Stomach (tissue), 9 donors: ENCODE results near the gene MS4A2. TPM values are rescaled to one million over a fixed set of nuclear protein-coding genes. Genes with fewer than 3 reads are reported as not detected.
"Not testable (repeated sequence)": the region's sequence is repeated elsewhere in the genome, so short reads cannot be mapped to it uniquely, and the experiment has no call there.

Experiments used
- DNase-seq, 2 donors: peaks; one replicate each; pipeline versions ENCODE4 v3.0.0 to v3.0.0-alpha.2; 2013 to 2019
- H3K27ac ChIP-seq, 5 donors: fragments of 200-600 bp in 4 of 5; sonication (generic) in 4 of 5; one replicate each; pipeline ENCODE4 v1.5.1; 2013 to 2019; ENCODE audit warnings: mild to moderate bottlenecking in 1 of 5, moderate library complexity in 1 of 5
- H3K27me3 ChIP-seq, 3 donors: fragments of 200-600 bp; sonication (generic); one replicate each; pipeline ENCODE4 v1.5.1; 2017 to 2019; ENCODE audit warnings: mixed run types in 1 of 3
- H3K36me3 ChIP-seq, 4 donors: fragments of 200-600 bp; sonication (generic); 1 replicate in 3 of 4; 2 replicates in 1 of 4; pipeline ENCODE4 v1.5.1; 2016 to 2019
- H3K4me1 ChIP-seq, 4 donors: fragments of 200-600 bp; sonication (generic); one replicate each; pipeline ENCODE4 v1.5.1; 2016 to 2019
- H3K4me3 ChIP-seq, 4 donors: fragments of 200-600 bp; sonication (generic) in 3 of 4; one replicate each; pipeline ENCODE4 v1.5.1; 2016 to 2019; ENCODE audit warnings: mild to moderate bottlenecking in 1 of 4
- H3K9me3 ChIP-seq, 4 donors: fragments of 200-600 bp; sonication (generic); one replicate each; pipeline ENCODE4 v1.5.1; 2016 to 2019
- EP300 ChIP-seq: sonication (generic); formaldehyde crosslinking; IDR thresholded peaks from one replicate; pipeline ENCODE4 v1.6.1; 2017; ENCODE audit warnings: antibody characterized with exemption
- POLR2A ChIP-seq, 4 donors: fragments of 450-650 bp; IDR thresholded peaks; one replicate each; pipeline ENCODE4 v1.6.1; 2016; ENCODE audit warnings: antibody characterized with exemption in 4 of 4, control low read depth in 2 of 4, mild to moderate bottlenecking in 1 of 4, moderate library complexity in 1 of 4
- POLR2AphosphoS5 ChIP-seq, 3 donors: sonication (generic); formaldehyde crosslinking; IDR thresholded peaks; one replicate each; pipeline ENCODE4 v1.6.1; 2016; ENCODE audit warnings: antibody characterized with exemption in 3 of 3
- WGBS, 5 donors: extraction: QIAGEN DNeasy Blood & Tissue Kit in 3 of 5; methylation state at CpG; one replicate each; pipeline versions ENCODE4 v1.1.5 to v1.1.7; 2013 to 2018; 5-methylcytosine and 5-hydroxymethylcytosine counted together
- intact Hi-C: fragments of 100-400 bp; cut with DNase I; formaldehyde crosslinking; loops from one replicate; pipeline ENCODE4 v1.15.1; 2023; ENCODE audit warnings: low total_unique reads
- polyA plus RNA-seq, 3 donors: library from polyadenylated mRNA; stranded (reverse); fragments of 200-250 nt; gene quantifications; one replicate each; pipeline ENCODE4 v1.2.3, GENCODE V29; 2013
- total RNA-seq, 5 donors: library from RNA; depleted of rRNA; stranded (reverse); fragments of >200 nt; gene quantifications; one replicate each; pipeline versions ENCODE4 v1.1.0 to v1.2.3, GENCODE V29; 2014 to 2016
- TF ChIP-seq, protein P1 (sequence below), 7 experiments: fragments of 450-650 bp in 4 of 7; fragments of 200-600 bp in 3 of 7; sonication (generic) in 3 of 7; IDR thresholded peaks; one replicate each; pipeline ENCODE4 v1.5.1; 2016 to 2019; ENCODE audit warnings: antibody characterized with exemption in 7 of 7, control low read depth in 2 of 7, mild to moderate bottlenecking in 1 of 7
- donor health status: healthy with polysubstance abuse.
- donor health status: Bipolar disorder and iron deficiency.
- donor health status: healthy.

The MS4A2 gene
- total and polyA plus RNA-seq, 8 donors: 0.23 to 7.9 (median 1.4) TPM; not detected in 2

DNA sequence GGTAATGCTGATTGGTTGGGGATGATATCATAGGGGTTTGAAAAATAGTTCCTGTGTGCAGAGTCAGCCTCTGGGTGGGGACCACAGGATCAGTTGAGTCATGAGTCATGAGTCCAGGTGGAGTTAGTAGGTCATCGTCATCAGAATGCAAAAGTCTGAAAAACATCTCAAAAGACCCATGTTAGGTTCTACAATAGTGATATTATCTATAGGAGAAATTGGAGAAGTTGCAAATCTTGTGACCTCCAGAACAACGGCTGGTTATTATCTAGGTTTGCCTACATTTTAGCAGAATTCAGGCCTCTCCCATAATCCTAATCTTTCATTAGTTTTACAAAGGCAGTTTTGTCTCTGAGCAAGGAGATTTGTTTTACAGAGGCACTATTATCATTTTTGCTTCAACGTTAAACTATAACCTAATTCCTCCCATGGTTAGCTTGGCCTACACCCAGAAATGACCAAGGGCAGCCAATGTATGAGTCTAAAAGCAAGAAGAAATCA is 38.9 kb downstream of the MS4A2 start:
- peak in 1 of 2 donors; percentile 41 for DNase-seq
- Histone ChIP-seq H3K4me3 (no peak overlapping the region), H3K36me3 (no peaks in the 10 kb centered on the region), H3K9me3 (no peaks in the 10 kb centered on the region), H3K27me3 (no peaks in the 10 kb centered on the region), H3K4me1 (peaks cover 0 to 3% (median 0%) of the 10 kb centered on the region in 4 donors), H3K27ac (peak overlapping the region in 2 of 5 donors; percentile 24 to 27)
- TF ChIP-seq POLR2AphosphoS5 (IDR thresholded peaks at IDR 0.05): no peak
- no peak for TF ChIP-seq EP300
- TF ChIP-seq, protein P1, sequence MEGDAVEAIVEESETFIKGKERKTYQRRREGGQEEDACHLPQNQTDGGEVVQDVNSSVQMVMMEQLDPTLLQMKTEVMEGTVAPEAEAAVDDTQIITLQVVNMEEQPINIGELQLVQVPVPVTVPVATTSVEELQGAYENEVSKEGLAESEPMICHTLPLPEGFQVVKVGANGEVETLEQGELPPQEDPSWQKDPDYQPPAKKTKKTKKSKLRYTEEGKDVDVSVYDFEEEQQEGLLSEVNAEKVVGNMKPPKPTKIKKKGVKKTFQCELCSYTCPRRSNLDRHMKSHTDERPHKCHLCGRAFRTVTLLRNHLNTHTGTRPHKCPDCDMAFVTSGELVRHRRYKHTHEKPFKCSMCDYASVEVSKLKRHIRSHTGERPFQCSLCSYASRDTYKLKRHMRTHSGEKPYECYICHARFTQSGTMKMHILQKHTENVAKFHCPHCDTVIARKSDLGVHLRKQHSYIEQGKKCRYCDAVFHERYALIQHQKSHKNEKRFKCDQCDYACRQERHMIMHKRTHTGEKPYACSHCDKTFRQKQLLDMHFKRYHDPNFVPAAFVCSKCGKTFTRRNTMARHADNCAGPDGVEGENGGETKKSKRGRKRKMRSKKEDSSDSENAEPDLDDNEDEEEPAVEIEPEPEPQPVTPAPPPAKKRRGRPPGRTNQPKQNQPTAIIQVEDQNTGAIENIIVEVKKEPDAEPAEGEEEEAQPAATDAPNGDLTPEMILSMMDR (IDR thresholded peaks at IDR 0.05): no peak
- no peak for TF ChIP-seq POLR2A (IDR thresholded peaks at IDR 0.05)
- intact Hi-C loops: no loop called here
- 33 to 53% (median 39%) methylated on average over 3 of the region's 3 CpGs for whole genome bisulfite sequencing, 5 donors

DNA sequence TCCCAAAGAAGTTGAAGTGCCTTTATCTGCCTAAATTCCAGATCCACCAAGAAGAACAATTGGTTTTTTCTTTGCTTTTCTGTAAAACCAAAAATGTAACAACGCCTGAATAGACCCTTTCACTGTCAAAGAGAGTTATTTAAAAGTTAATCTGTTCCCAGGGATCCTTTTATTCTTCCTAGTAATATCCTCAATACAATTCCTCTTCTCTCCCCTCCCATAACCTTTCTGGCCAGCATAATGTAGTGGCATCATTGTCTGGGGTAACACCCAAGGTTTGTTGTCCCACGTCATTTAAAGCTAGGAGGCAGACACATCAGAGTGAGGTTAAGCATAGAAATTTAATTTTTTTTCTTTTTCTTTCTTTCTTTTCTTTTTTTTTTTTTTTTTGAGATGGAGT is 39.9 kb downstream of the MS4A2 start:
- H3K9me3 ChIP-seq: no peaks in the 10 kb centered on the region
- H3K4me1 ChIP-seq: peaks cover 0 to 3% (median 0%) of the 10 kb centered on the region in 4 donors
- DNase-seq: no peak
- no peaks in the 10 kb centered on the region for H3K36me3 ChIP-seq
- TF ChIP-seq EP300 (no peak), POLR2AphosphoS5 (IDR thresholded peaks at IDR 0.05) (no peak), POLR2A (IDR thresholded peaks at IDR 0.05) (no peak)
- TF ChIP-seq, protein P1 (IDR thresholded peaks at IDR 0.05): no peak
- H3K27ac ChIP-seq: no peak overlapping the region
- no peak overlapping the region for H3K4me3 ChIP-seq
- no peaks in the 10 kb centered on the region for H3K27me3 ChIP-seq
- intact Hi-C loops: no loop called here
- 79 to 93% (median 89%) methylated on average over 2 of the region's 2 CpGs for whole genome bisulfite sequencing, 5 donors

DNA sequence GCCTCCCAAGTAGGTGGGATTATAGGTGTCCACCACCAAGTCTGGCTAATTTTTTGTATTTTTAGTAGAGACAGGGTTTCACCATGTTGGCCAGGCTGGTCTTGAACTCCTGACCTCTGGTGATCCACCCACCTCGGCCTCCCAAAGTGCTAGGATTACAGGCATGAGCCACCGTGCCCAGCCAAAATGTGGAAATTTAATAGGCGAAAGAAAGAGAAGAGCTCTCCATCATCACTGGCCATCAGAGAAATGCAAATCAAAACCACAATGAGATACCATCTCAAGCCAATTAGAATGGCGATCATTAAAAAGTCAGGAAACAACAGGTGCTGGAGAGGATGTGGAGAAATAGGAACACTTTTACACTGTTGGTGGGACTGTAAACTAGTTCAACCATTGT is 40.4 kb downstream of the MS4A2 start:
- H3K27ac ChIP-seq, intact Hi-C loops: not testable (repeated sequence)

DNA sequence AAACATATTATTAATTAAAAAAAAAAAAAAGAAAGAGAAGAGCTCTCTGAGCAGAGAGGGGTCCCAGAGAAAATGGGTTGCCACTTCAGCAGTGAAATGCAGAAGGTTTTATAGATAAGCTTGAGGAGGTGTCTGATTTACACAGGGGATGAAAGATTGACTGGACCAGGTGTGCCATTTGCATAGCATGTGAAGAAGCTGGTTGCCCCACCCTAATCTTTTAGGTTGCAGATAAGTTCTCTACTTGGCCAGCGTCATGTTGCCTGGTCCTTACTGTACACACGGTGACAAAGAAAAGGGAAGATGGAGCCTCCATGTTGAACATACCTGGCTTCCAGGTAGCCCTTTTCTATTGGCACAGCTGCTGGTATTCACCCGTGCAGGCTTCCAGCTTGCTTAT is 41.4 kb downstream of the MS4A2 start:
- TF ChIP-seq POLR2AphosphoS5 (IDR thresholded peaks at IDR 0.05): no peak
- no peak for TF ChIP-seq EP300
- TF ChIP-seq, protein P1 (IDR thresholded peaks at IDR 0.05): no peak
- no peak for TF ChIP-seq POLR2A (IDR thresholded peaks at IDR 0.05)
- peaks cover 0 to 12% (median 3%) of the 10 kb centered on the region in 4 donors for H3K9me3 ChIP-seq
- WGBS, 5 donors: 19 to 54% (median 26%) methylated on average over 3 of the region's 3 CpGs

More for the DNA sequence above, 40.4 kb downstream of the MS4A2 start:
- H3K9me3 ChIP-seq, DNase-seq, H3K4me1 ChIP-seq, H3K27me3 ChIP-seq, H3K36me3 ChIP-seq, H3K4me3 ChIP-seq: not testable (repeated sequence)
- 88 to 99% (median 93%) methylated on average over 4 of the region's 4 CpGs for WGBS, 5 donors

DNA sequence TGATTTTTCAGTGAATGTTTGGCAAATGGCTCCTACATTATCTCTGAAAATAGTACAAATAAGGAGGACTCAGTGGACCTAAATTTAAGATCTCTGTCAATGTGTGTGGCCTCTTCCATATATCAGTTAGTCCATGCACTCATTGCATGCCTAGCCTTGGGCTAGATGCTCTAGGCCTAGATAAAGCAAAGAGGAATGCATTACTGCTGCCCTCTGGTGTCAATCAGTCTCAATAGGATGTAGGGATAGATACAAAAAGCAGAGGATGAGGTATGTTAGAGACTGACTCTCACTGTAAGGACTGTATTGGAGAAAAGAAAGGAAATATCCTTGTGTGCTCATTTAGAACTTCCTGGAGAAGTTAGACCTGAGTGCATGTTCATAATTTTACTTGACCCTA is 42.0 kb downstream of the MS4A2 start:
- intact Hi-C loops: no loop called here

More for the DNA sequence above, 41.4 kb downstream of the MS4A2 start:
- H3K36me3 ChIP-seq: no peaks in the 10 kb centered on the region
- intact Hi-C loops: no loop called here
- H3K4me3 ChIP-seq: no peak overlapping the region
- peaks cover 0 to 3% (median 0%) of the 10 kb centered on the region in 4 donors for H3K4me1 ChIP-seq
- no peaks in the 10 kb centered on the region for H3K27me3 ChIP-seq
- DNase-seq: no peak
- H3K27ac ChIP-seq: no peak overlapping the region

More for the DNA sequence above, 42.0 kb downstream of the MS4A2 start:
- no peak overlapping the region for H3K27ac ChIP-seq
- H3K9me3 ChIP-seq: peaks cover 0 to 12% (median 3%) of the 10 kb centered on the region in 4 donors
- no peak overlapping the region for H3K4me3 ChIP-seq
- no peaks in the 10 kb centered on the region for H3K27me3 ChIP-seq
- H3K4me1 ChIP-seq: peaks cover 0 to 3% (median 0%) of the 10 kb centered on the region in 4 donors
- TF ChIP-seq, protein P1 (IDR thresholded peaks at IDR 0.05): peak in 4 of 7 experiments; percentile 8 to 46 (median 24)
- TF ChIP-seq EP300: no peak
- DNase-seq: peak in 1 of 2 donors; percentile 67
- no peaks in the 10 kb centered on the region for H3K36me3 ChIP-seq
